GM12875 (cell line): ENCODE data around the gene TFCP2.

Experiments used
- H3K4me3 ChIP-seq: one replicate; pipeline ENCODE4 v1.5.1; 2011; ENCODE audit warnings: low read depth, low read length, control low read depth
- CTCF ChIP-seq: IDR thresholded peaks from 2 replicates; pipeline ENCODE4 v1.5.1; 2011; ENCODE audit warnings: low read depth, mild to moderate bottlenecking, control low read depth, inconsistent platforms, low read length, moderate library complexity, borderline replicate concordance; ENCODE audit not compliant: insufficient read depth

Gene TFCP2

GRCh38 chr12:51186465-51187085 is 13.6 kb upstream of the TFCP2 start:
- no peak for TF ChIP-seq CTCF

GRCh38 chr12:51185171-51185717 is 12.3 kb upstream of the TFCP2 start:
- no peak for TF ChIP-seq CTCF
- no peak overlapping the region for H3K4me3 ChIP-seq

More at GRCh38 chr12:51186465-51187085, 13.6 kb upstream of the TFCP2 start:
- no peak overlapping the region for H3K4me3 ChIP-seq

GRCh38 chr12:51183816-51184215 is 10.9 kb upstream of the TFCP2 start:
- TF ChIP-seq CTCF = no peak
- H3K4me3 ChIP-seq = no peak overlapping the region

- TF ChIP-seq CTCF = no peak
- H3K4me3 ChIP-seq = no peak overlapping the region
Observed at GRCh38 chr12:51183349-51183748, 10.4 kb upstream of the TFCP2 start.

- TF ChIP-seq CTCF = no peak
Observed at GRCh38 chr12:51181558-51181957, 8.6 kb upstream of the TFCP2 start.

GRCh38 chr12:51177897-51178296 is 5.0 kb upstream of the TFCP2 start:
- no peak for TF ChIP-seq CTCF
- H3K4me3 ChIP-seq = no peak overlapping the region

More at GRCh38 chr12:51181558-51181957, 8.6 kb upstream of the TFCP2 start:
- H3K4me3 ChIP-seq = no peak overlapping the region

- H3K4me3 ChIP-seq = no peak overlapping the region
- no peak for TF ChIP-seq CTCF
Observed at GRCh38 chr12:51174501-51174900, 1.6 kb upstream of the TFCP2 start.
